Measurements from ENCODE around the gene BCR. TPM values are rescaled to one million over a fixed set of nuclear protein-coding genes. Genes with fewer than 3 reads are reported as not detected.
A peak's percentile ranks its signal among the peaks of the same experiment; 100 is the strongest.

BCR gene
- total RNA-seq, 1 experiment from 2014 or later = 129 TPM

- TF ChIP-seq GTF2I (CRISPR knock-in tag; conservative IDR thresholded peaks at IDR 0.05) (no peak), EMX1 (CRISPR knock-in tag; IDR thresholded peaks at IDR 0.05) (no peak), MAX (CRISPR knock-in tag; IDR thresholded peaks at IDR 0.05) (no peak), SP1 (CRISPR knock-in tag; conservative IDR thresholded peaks at IDR 0.05) (no peak)
- TF ChIP-seq, protein P1, sequence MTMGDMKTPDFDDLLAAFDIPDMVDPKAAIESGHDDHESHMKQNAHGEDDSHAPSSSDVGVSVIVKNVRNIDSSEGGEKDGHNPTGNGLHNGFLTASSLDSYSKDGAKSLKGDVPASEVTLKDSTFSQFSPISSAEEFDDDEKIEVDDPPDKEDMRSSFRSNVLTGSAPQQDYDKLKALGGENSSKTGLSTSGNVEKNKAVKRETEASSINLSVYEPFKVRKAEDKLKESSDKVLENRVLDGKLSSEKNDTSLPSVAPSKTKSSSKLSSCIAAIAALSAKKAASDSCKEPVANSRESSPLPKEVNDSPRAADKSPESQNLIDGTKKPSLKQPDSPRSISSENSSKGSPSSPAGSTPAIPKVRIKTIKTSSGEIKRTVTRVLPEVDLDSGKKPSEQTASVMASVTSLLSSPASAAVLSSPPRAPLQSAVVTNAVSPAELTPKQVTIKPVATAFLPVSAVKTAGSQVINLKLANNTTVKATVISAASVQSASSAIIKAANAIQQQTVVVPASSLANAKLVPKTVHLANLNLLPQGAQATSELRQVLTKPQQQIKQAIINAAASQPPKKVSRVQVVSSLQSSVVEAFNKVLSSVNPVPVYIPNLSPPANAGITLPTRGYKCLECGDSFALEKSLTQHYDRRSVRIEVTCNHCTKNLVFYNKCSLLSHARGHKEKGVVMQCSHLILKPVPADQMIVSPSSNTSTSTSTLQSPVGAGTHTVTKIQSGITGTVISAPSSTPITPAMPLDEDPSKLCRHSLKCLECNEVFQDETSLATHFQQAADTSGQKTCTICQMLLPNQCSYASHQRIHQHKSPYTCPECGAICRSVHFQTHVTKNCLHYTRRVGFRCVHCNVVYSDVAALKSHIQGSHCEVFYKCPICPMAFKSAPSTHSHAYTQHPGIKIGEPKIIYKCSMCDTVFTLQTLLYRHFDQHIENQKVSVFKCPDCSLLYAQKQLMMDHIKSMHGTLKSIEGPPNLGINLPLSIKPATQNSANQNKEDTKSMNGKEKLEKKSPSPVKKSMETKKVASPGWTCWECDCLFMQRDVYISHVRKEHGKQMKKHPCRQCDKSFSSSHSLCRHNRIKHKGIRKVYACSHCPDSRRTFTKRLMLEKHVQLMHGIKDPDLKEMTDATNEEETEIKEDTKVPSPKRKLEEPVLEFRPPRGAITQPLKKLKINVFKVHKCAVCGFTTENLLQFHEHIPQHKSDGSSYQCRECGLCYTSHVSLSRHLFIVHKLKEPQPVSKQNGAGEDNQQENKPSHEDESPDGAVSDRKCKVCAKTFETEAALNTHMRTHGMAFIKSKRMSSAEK (CRISPR knock-in tag; IDR thresholded peaks at IDR 0.05; ENCODE audit: borderline replicate concordance) = no peak
- no peaks in the 10 kb centered on the region for H3K27me3 Mint-ChIP-seq (ENCODE audit: low read depth)
- H3K27ac Mint-ChIP-seq = peak overlapping the region; percentile 19; the same call in 1 of the 2 replicates
- H3K36me3 Mint-ChIP-seq = peaks cover 14% of the 10 kb centered on the region
- peaks cover 10% of the 10 kb centered on the region for H3K9me3 Mint-ChIP-seq
- DNase-seq (ENCODE audit: low spot score) = no peak
- no peak overlapping the region for H3K4me3 Mint-ChIP-seq
- ATAC-seq = no peak
- CTCF ChIA-PET = no interaction called here
- POLR2A ChIA-PET = no interaction called here
- H3K4me1 Mint-ChIP-seq = peaks cover 89% of the 10 kb centered on the region
Measured at GRCh38 chr22:23222793-23223568, 42.7 kb downstream of the BCR start.

- peak overlapping the region; percentile 11 for H3K27ac Mint-ChIP-seq
- ATAC-seq = no peak
- CTCF ChIA-PET = interaction anchor here (3.0 kb wide), 1 partner anchor 58 kb away, joined by 11 read pairs; no protein-coding TSS in a partner anchor
- peaks cover 22% of the 10 kb centered on the region for H3K36me3 Mint-ChIP-seq
- peaks cover 84% of the 10 kb centered on the region for H3K4me1 Mint-ChIP-seq
- DNase-seq (ENCODE audit: low spot score) = no peak
- H3K9me3 Mint-ChIP-seq = peaks cover 17% of the 10 kb centered on the region
- H3K27me3 Mint-ChIP-seq (ENCODE audit: low read depth) = no peaks in the 10 kb centered on the region
- no peak overlapping the region for H3K4me3 Mint-ChIP-seq
- POLR2A ChIA-PET = no interaction called here
- TF ChIP-seq ZNF512 (CRISPR knock-in tag; IDR thresholded peaks at IDR 0.05; ENCODE audit: borderline replicate concordance) = no peak
- TF ChIP-seq PREB (CRISPR knock-in tag; IDR thresholded peaks at IDR 0.05; ENCODE audit: borderline replicate concordance) = no peak
- TF ChIP-seq GABPB1 (CRISPR knock-in tag; IDR thresholded peaks at IDR 0.05) = no peak
- TF ChIP-seq ZNF121 (CRISPR knock-in tag; IDR thresholded peaks at IDR 0.05) = no peak
- no peak for TF ChIP-seq SMAD4 (CRISPR knock-in tag; IDR thresholded peaks at IDR 0.05)
- TF ChIP-seq ZNF232 (CRISPR knock-in tag; IDR thresholded peaks at IDR 0.05) = no peak
- TF ChIP-seq, protein P2, sequence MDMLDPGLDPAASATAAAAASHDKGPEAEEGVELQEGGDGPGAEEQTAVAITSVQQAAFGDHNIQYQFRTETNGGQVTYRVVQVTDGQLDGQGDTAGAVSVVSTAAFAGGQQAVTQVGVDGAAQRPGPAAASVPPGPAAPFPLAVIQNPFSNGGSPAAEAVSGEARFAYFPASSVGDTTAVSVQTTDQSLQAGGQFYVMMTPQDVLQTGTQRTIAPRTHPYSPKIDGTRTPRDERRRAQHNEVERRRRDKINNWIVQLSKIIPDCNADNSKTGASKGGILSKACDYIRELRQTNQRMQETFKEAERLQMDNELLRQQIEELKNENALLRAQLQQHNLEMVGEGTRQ (CRISPR knock-in tag; IDR thresholded peaks at IDR 0.05) = no peak
- no peak for TF ChIP-seq ESRRA (CRISPR knock-in tag; IDR thresholded peaks at IDR 0.05; ENCODE audit: borderline replicate concordance)
- TF ChIP-seq, protein P3, sequence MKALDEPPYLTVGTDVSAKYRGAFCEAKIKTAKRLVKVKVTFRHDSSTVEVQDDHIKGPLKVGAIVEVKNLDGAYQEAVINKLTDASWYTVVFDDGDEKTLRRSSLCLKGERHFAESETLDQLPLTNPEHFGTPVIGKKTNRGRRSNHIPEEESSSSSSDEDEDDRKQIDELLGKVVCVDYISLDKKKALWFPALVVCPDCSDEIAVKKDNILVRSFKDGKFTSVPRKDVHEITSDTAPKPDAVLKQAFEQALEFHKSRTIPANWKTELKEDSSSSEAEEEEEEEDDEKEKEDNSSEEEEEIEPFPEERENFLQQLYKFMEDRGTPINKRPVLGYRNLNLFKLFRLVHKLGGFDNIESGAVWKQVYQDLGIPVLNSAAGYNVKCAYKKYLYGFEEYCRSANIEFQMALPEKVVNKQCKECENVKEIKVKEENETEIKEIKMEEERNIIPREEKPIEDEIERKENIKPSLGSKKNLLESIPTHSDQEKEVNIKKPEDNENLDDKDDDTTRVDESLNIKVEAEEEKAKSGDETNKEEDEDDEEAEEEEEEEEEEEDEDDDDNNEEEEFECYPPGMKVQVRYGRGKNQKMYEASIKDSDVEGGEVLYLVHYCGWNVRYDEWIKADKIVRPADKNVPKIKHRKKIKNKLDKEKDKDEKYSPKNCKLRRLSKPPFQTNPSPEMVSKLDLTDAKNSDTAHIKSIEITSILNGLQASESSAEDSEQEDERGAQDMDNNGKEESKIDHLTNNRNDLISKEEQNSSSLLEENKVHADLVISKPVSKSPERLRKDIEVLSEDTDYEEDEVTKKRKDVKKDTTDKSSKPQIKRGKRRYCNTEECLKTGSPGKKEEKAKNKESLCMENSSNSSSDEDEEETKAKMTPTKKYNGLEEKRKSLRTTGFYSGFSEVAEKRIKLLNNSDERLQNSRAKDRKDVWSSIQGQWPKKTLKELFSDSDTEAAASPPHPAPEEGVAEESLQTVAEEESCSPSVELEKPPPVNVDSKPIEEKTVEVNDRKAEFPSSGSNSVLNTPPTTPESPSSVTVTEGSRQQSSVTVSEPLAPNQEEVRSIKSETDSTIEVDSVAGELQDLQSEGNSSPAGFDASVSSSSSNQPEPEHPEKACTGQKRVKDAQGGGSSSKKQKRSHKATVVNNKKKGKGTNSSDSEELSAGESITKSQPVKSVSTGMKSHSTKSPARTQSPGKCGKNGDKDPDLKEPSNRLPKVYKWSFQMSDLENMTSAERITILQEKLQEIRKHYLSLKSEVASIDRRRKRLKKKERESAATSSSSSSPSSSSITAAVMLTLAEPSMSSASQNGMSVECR (CRISPR knock-in tag; IDR thresholded peaks at IDR 0.05; ENCODE audit: borderline replicate concordance) = no peak
- no peak for TF ChIP-seq CBFB (CRISPR knock-in tag; IDR thresholded peaks at IDR 0.05; ENCODE audit: low read depth)
- TF ChIP-seq, protein P4, sequence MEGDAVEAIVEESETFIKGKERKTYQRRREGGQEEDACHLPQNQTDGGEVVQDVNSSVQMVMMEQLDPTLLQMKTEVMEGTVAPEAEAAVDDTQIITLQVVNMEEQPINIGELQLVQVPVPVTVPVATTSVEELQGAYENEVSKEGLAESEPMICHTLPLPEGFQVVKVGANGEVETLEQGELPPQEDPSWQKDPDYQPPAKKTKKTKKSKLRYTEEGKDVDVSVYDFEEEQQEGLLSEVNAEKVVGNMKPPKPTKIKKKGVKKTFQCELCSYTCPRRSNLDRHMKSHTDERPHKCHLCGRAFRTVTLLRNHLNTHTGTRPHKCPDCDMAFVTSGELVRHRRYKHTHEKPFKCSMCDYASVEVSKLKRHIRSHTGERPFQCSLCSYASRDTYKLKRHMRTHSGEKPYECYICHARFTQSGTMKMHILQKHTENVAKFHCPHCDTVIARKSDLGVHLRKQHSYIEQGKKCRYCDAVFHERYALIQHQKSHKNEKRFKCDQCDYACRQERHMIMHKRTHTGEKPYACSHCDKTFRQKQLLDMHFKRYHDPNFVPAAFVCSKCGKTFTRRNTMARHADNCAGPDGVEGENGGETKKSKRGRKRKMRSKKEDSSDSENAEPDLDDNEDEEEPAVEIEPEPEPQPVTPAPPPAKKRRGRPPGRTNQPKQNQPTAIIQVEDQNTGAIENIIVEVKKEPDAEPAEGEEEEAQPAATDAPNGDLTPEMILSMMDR (IDR thresholded peaks at IDR 0.05) = no peak
- TF ChIP-seq ZNF263 (CRISPR knock-in tag; IDR thresholded peaks at IDR 0.05; ENCODE audit: low read depth) = no peak
- TF ChIP-seq OVOL2 (CRISPR knock-in tag; IDR thresholded peaks at IDR 0.05; ENCODE audit: borderline replicate concordance) = no peak
Measured at GRCh38 chr22:23223569-23224317, 43.4 kb downstream of the BCR start.

All from WTC11 (cell line).